HG02884 (cell line): Measurements from ENCODE around the gene RXRG.
"Not testable (repeated sequence)": the region's sequence is repeated elsewhere in the genome, so short reads cannot be mapped to it uniquely, and the experiment has no call there.

Experiments used
- ATAC-seq: cut with Tn5 transposase; IDR thresholded peaks from one replicate; pipeline ENCODE4 v1.9.1; 2021; ENCODE audit warnings: mild to moderate bottlenecking, moderate library complexity; ENCODE audit not compliant: unreplicated experiment

RXRG gene

DNA sequence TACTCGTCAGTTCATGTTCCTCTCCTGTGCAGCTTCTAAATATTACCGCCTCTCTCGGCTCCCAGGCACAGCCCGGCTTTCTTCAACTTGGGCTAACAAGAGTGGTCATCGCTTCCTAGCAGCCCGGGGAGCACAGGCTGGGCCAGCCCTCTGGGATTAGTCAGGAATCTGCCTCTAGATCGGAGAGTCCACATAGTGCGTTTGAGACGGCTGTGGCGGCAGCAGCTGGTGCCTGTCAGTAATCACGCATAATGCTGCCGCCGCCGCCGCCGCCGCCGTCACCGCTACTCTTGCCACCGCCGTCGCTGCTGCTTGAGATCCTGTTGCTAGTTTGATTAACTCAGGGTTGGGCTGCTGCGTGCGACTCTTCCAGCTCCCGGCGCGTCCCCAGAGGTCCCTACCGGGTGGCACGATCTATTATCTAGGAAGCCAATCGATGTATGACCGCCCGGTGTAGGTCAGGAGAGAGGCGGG is at the start of gene RXRG:
Gene RXRG, minus strand, starts transcription at position 230 of the 474 bp plus-strand sequence. CDS start 233 bp downstream, outside the sequence.
- no peak for ATAC-seq

DNA sequence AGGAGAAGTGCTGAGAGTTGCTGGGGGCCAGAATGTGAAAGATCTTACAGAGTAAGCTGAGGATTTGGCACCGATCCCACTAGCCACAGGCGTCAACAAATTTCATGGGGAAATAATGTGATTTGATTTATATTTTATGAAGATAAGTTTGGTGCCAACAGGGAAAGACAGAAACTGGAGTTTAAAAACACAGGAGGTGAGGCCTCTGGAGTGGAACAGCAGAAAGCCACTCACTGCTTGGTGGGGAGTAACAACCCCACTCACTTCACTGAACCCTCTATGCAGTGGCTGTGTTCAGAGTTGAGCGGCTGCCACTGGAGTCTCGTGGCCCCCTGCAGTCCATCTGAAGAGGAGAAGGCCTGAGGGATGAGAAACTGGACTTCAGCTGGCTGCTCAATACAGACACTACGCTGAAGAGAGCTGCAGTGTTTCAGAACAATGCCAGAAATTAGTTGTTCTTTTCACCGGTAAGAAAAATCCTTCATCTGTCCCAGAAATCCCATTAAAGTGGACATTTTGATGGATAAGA is 48.0 kb upstream of the RXRG start:
- ATAC-seq: no peak

DNA sequence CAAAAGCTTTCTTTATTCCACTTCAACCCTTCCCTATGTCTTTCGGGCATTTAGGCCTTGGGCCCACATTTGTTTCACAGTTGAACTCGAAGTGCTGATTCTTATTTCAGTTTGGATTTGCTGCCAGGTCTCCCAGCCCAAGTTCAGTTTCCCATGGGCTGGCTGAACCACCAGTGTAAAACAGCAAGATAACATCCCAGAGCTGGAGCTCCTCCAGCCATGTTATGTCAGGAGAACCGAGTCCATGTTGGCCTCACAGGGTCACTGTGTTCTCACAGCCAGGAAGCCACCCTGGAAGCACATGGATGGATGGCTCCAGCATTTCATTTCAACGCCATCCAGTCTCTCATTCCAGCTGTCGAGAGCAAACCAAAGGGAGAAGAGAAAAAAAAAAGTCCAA is 45.2 kb upstream of the RXRG start:
- no peak for ATAC-seq

DNA sequence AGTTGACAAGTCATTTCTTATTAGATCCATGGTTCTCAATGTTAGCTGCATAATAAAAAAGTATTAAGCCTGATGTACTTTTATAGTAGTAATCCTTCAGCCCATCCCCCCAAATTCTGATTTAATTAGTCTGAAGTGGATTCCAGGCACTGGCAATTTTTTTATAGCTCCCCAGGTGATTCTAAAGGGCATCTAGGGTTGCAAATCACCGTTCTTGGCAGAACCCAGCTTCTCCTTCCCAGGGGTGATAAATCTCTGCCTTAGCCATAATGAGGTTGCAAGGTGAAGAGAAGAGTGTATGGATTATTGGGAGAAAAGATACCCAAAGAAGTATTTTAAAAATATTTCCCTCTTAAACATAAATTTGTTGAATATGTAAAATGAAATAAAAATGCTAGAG is 43.0 kb upstream of the RXRG start:
- no peak for ATAC-seq

DNA sequence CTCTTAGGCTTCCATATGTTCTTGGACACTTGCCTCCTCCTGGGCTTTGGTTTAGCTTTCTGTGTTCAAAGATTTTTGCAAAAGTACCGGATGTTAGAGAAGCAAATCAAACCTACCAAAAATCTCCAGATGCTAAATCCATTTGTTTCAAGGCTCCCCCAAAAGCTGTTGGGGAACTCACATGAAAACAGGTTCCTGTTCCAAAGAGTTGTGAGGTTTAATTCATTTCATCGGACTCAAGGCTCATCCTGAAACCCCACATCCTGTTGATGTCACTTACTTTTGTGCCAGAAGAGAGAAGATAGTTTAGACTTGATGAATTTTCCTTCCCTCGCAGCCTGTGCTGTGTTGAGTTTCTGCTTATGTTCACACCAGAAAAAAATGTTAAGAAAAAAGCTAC is 41.7 kb upstream of the RXRG start:
- no peak for ATAC-seq

DNA sequence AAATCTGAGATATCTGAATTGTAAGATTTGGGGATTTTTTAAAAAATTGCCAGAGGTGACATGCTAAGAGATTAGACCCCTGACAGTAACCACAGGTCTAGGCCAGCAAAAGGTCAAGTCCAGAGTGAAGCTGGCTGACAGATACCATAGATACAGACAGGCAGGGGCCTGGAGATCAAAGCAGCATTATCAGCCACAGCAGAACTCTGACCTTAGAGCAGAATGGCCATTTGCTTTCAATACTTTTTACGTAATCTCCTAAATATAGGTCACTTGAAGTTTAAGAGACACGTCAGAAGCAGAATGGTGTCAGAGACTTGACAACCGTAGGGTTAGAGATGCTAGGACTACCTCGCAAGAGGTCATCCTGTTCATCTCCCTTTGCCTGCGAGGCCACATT is 40.8 kb upstream of the RXRG start:
- ATAC-seq: no peak

DNA sequence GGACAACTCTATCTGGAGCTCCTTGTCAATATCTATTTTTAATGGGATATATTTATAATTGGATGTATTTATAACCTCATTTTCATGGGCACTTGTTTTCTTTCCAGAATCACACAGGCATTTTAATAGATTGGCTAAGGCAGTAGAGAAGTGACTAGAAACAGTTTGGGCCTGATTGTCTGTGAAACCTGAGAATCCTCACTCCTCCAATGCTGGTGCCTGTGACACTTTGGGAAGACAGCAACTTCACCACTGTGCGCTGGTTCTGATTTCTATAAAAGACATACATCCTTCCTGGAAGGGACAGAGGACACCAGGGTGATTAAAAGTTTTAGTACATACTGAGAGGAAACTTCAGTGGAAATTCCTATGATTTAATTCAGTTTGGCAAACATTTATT is 39.6 kb upstream of the RXRG start:
- ATAC-seq: no peak

DNA sequence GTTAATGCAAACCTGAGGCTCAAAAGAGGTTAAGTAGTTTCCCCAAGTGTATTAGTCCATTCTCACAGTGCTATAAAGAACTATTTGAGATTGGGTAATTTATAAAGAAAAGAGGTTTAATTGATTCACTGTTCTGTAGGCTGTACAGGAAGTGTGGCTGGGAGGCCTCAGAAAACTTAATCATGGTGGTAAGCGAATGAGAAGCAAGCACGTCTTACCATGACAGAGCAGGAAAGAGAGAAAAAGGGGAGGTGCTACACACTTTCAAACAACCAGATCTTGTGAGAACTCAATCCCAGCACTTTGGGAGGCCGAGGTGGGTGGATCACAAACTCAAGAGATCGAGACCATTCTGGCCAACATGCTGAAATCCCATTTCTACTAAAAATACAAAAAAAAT is 38.5 kb upstream of the RXRG start:
- no peak for ATAC-seq

DNA sequence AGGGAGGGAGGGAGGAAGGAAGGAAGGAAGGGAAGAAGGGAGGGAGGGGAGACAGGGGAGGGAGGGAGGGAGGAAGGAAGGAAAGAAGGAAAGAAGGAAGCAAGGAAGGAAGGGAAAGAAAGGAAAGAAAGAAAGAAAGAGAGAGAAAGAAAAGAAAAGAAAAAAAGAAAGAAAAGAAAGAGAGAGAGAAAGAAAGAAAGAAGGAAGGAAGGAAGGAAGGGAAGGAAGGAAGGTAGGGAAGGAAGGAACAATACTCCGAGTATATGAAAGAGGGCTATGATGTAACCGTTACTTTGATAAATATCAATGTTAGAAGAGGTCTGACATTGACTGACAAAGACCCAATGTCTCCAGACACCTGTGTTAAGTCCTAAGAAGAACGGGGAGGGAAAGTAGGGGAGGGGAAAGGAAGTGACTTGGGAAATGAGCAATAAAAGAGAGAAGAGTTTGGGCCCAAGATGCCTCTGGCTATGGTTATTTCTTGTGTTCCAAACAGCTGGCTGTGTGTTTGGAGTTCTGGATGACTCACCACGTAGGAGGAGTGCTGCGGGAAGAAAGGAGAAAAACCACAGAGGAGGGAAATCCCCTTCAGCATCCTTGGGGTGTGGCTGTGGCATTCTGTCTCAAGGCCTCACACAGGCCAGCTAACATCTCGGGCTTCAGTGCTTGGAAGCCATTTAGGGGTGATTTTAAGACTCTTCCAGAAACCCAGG is 37.0 kb upstream of the RXRG start:
- ATAC-seq: peak; percentile 60

DNA sequence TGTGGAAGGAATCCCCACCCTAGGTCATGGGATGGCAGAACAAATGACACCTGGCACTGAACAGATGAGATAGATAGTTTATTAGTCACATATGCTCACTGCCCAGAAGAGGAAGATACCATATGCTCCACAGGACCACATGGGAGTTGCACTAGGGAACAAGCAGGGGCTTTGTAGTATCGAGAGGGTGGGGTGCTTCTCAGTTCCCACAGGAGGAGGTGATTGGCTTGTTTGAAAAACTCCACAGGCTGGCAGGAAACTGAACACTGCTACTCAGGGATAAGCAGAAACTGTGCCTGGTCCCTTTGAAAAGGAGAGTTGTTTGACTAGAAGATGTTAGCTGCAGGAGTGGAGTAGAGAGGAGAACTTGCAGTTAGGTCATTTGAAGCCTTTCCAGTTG is 31.9 kb upstream of the RXRG start:
- no peak for ATAC-seq

DNA sequence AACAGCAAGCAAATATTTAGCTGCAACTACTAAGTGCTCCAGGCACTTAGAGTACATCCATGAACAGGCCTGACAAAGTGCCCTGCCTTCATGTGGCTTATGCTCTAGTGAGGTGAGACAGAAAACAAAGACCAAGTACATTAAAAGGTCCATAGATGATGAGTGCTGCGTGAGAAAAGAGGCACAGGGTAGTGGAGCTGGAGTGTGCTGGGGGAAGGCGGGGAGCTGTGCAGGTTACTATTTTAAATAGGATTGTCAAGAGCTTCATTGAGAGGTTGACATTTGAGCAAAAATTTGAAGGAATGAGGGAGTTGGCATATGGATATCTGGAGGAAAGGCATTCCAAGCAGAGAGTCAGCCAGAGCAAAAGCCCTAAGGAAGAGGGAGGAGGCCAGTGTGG is 29.3 kb upstream of the RXRG start:
- ATAC-seq: no peak

DNA sequence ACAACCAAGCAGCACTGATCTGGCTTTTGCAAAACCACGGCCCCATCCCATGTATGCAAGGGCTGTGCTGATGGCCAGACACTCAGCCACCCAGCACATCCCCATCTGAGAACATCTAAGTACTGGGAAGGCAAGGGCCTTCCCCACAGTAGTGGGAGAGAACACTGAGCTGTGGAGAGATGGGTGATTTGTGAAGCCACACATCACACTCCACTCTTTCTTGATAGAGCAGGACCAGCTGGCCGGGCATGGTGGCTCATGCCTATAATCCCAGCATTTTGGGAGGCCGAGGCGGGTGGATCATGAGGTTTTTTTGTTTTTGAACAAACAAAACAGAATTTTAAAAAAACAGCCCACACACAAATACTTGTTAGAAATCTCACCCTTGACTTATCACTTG is 28.2 kb upstream of the RXRG start:
- no peak for ATAC-seq

DNA sequence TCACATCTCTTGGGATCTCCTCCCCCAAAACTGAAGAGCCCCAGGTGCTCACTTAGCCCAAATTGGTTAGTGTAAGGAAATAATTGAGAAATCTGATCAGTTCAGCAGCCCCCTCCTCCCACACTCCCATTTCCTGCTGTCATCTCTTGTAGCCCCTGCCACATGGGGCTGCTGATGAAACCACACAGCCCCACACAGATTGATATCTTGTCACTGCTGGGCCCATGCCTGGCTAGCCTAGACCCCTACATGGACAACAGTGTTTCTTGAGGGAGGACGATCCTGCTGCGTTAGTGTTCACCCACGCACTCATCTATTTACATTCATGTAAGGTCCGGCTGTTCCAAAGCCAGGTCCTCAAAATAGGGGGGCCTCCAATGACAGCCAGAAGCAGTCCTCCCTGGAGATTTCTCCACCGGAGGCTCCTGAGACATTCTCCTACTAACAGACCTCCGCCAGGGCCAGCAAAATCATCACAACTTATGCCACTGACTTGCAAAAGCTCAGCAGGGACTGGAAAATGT is 23.9 kb upstream of the RXRG start:
- ATAC-seq: no peak

DNA sequence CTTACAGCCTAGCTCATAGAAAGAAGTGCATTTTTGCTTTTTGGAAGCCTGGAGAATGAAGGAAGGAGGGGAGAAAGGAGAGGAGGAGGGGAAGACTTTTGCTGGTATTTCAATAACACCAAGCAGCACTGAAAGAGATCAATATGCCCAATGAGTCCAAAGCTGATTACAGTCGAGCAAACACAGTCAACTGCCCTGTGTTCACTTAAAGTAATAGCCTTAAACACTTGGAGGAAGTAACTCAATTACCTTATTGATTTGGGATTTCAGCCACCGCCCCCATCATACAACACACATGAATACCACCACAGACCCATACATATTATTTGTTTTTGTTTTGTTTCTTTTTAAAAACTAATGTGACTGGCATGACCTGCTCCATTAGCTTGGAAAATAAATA is 23.3 kb upstream of the RXRG start:
- no peak for ATAC-seq

DNA sequence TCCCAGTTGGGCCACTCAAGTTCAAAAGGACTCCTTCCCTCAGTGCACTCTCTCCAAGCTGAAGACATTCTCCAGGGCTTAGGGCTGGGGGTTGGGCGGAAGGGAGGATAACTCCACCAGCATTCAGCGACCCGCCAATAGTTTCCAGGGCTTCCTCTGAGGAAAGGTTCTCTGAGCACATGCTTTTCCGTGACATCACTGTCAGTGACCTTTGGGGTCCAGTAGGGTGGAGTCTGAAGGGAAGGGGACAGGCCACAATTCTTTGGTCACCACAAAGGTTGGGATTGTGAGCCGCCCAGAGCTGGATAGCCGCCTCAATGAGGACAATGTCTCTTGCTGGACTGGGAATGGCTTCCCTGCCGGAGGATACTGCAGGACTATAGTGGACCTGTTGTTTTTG is 22.8 kb upstream of the RXRG start:
- no peak for ATAC-seq

DNA sequence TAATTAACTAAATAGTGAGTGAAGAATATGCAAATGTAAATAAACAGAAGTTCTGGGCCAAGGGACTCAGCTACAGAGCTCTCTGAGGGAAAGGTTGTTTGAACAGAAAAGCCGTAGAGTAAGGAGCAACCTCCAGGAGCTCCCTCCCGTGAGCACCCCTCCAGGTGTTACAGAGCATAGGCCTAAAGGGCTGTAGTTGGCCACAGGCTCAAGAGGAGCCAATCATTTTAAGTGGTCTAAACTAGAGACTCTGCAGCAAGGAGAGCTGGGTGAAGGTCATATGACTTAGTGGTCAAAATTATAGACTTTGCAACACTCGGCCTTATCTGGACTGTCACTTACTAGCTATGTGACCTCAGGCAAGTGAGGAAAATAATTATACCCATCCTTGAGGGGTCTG is 19.1 kb upstream of the RXRG start:
- no peak for ATAC-seq

DNA sequence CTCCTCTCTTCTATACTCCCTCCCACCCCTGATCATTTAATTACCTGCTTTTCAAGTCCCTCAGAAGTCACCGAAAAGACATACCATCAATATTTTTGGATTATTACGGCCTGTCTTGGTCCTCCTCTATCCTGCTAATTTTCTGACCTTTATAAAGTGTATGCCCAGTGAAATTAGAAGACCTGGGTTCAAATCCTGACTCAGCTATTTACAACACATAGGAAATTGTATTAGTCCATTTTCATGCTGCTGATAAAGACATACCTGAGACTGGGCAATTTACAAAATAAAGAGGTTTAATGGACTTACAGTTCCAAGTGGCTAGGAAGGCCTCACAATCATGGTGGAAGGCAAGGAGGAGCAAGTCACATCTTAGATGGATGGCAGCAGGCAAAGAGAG is 14.8 kb upstream of the RXRG start:
- ATAC-seq: not testable (repeated sequence)

DNA sequence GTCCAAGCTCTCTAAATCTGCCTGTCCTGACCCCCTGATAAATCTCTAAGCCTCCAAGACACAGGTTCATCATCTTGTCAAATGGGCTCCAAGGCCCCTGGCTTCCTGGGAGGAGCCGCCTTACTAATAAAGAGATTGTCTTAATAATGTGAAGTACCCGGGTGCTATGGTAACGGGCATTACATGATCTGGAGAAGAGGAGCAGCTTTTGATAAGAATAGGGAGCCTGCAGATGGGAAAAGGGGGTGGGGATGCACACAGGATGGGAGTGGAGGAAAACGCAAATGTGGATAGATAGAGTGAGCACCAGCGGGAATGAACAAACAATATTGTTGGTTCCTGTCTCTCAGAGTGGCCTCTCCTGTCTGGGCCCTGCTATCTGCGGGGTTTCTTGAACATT is 11.9 kb upstream of the RXRG start:
- no peak for ATAC-seq

DNA sequence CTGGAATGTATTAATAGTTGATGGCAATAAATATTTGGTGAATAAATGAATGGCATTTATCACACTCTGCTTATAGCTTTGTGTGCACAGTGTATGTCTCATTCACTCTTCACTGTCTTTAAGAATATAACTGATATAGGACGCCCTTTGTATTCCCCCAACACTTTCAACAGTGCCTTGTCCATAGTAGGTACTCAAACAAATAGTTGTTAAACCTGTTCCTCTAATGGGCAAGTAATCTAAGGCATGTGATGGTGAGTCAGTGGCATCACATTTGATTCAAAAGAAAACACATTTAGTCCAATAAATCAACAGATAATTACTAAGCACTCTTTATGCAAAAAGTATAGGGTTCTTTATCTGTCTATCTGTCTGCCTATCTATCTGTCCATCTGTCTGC is 11.2 kb upstream of the RXRG start:
- no peak for ATAC-seq

DNA sequence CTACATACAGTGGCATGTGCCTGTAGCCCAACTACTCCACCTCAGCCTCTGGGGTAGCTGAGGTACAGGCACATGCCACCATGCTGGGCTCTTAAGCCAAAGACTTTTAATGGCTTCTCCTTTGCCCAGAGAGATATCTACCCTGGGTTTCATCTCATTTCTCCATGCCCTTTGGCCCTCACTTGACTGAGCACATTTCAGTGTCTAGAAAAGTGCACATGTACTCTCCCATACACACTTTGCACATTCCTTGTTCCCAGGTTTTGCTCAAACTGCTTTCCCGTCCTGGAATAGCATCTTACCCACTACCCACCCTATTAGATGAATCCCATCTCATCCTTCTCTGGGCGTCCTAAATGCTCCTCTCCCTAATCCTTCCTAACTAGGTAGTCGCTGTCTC is 10.2 kb upstream of the RXRG start:
- ATAC-seq: no peak

DNA sequence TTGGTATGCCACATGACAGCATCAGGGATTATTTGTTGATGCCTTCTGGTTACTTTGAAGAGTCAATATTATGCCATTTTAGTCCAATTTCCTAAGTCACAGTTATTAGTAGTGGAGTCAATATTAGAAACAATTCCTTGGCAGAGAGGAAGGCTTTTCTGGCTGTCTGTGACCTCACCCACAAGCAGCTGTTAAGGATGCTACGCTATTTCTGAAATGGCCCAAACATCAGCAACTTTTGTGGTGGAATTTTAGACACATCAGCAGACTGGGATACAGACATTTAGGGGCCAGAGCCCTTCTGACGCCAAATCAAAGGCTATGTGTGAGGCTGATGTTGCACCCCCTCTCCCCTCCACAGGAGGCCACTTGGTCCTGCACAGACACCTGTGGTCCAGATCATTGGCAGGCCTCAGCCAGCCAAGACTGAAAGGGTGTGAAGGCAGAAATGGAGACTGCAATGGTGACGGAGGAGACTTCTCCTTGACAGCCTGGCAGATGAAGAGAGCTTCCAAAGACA is 9.2 kb upstream of the RXRG start:
- no peak for ATAC-seq

DNA sequence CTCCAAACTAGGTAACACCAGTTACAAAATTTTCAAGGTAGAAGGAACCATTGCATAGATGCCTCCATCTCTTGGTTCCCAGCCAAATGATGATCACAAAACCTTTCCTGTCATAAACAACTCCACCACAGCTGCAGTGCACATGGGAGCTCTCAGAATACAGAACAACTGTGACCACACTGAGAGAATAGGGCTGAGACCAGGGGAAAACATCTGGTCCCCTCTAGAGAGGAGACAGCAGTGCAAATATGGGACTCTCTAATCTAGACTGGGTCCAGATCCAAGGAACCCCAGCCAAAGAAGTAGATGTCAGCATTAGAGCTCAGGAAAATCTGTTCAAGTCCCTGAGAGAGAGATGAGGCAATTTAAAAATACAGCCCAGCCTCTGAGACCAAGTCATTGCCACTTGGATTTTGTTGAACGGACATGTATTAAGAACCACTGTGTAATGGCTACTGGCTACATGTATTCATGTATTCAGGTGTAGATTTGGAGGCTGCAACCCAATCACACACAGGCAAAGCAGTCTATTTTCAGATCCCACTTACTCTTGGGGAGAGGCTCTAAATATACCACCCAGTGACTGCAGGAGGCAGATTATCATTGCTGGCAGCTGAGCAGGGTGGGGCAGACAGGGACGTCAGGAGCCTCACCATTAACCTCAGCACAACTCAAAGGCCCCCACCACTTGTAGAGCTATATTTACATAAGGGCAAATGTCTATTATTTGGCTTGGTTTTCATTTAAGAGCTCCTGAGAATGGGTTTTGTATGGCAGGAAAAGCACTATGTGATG is 7.6 kb upstream of the RXRG start:
- ATAC-seq: no peak
